WTC11 (cell line): ENCODE results near the gene DOK1. TPM values are rescaled to one million over a fixed set of nuclear protein-coding genes. Genes with fewer than 3 reads are reported as not detected.

Source experiments
- ATAC-seq: fragments of 200-7000 bp; cut with Tn5 transposase; 2 replicates; pipeline ENCODE4 v1.10.0; 2021; ENCODE audit warnings: mild to moderate bottlenecking, moderate library complexity
- CTCF ChIA-PET: fragments of 300-600 bp; sonication (Branson Sonifier 250); formaldehyde crosslinking; loops from one replicate; lab custom pipeline; 2021; ENCODE audit warnings: antibody characterized with exemption; lab: Charles Lee
- POLR2A ChIA-PET: fragments of 350-600 bp; sonication (Branson Sonifier 250); formaldehyde crosslinking; loops from one replicate; lab custom pipeline; 2021; ENCODE audit warnings: antibody characterized with exemption; lab: Charles Lee
- DNase-seq: peaks from one replicate; pipeline ENCODE4 v3.0.0; 2021; ENCODE audit warnings: low spot score
- H3K27ac Mint-ChIP-seq: 2 replicates; pipeline ENCODE4 v1.8.0; 2021; ENCODE audit warnings: mixed read lengths
- H3K27me3 Mint-ChIP-seq: 2 replicates; pipeline ENCODE4 v1.8.0; 2021; ENCODE audit warnings: low read depth, mild to moderate bottlenecking, moderate library complexity, mixed read lengths
- H3K36me3 Mint-ChIP-seq: 2 replicates; pipeline ENCODE4 v1.8.0; 2021; ENCODE audit warnings: mixed read lengths
- H3K4me1 Mint-ChIP-seq: 2 replicates; pipeline ENCODE4 v1.8.0; 2022; ENCODE audit warnings: mixed read lengths
- H3K4me3 Mint-ChIP-seq: 2 replicates; pipeline ENCODE4 v1.8.0; 2021; ENCODE audit warnings: mild to moderate bottlenecking, moderate library complexity, mixed read lengths
- H3K9me3 Mint-ChIP-seq: 2 replicates; pipeline ENCODE4 v1.8.0; 2021; ENCODE audit warnings: mixed read lengths
- ATF3 ChIP-seq: sonication (generic); formaldehyde crosslinking; conservative IDR thresholded peaks from 2 replicates; pipeline ENCODE4 v1.8.1; 2022; ENCODE audit warnings: mild to moderate bottlenecking, missing genetic modification reagents
- CBFB ChIP-seq: sonication (generic); formaldehyde crosslinking; IDR thresholded peaks from 2 replicates; pipeline ENCODE4 v1.8.1; 2022; ENCODE audit warnings: mild to moderate bottlenecking, low read depth, missing genetic modification reagents
- FOXJ3 ChIP-seq: sonication (generic); formaldehyde crosslinking; IDR thresholded peaks from 2 replicates; pipeline ENCODE4 v1.9.0; 2021; ENCODE audit warnings: missing genetic modification reagents, mild to moderate bottlenecking, borderline replicate concordance
- FOXP1 ChIP-seq: sonication (generic); formaldehyde crosslinking; IDR thresholded peaks from 2 replicates; pipeline ENCODE4 v1.8.0; 2022; ENCODE audit warnings: missing genetic modification reagents, mild to moderate bottlenecking, moderate library complexity, borderline replicate concordance
- KAT7 ChIP-seq: sonication (generic); formaldehyde crosslinking; IDR thresholded peaks from 2 replicates; pipeline ENCODE4 v1.8.1; 2023; ENCODE audit warnings: missing genetic modification reagents, mild to moderate bottlenecking, borderline replicate concordance
- MAX ChIP-seq: sonication (generic); formaldehyde crosslinking; IDR thresholded peaks from 2 replicates; pipeline ENCODE4 v1.8.0; 2022; ENCODE audit warnings: mild to moderate bottlenecking, missing genetic modification reagents
- MYBL2 ChIP-seq: sonication (generic); formaldehyde crosslinking; IDR thresholded peaks from 2 replicates; pipeline ENCODE4 v1.8.1; 2023; ENCODE audit warnings: mild to moderate bottlenecking, moderate library complexity, missing genetic modification reagents
- NFATC4 ChIP-seq: fragments of 250-450 bp; sonication (Bioruptor Pico); IDR thresholded peaks from 2 replicates; pipeline ENCODE4 v1.9.0; 2021; ENCODE audit warnings: mild to moderate bottlenecking
- ZNF138 ChIP-seq: sonication (generic); formaldehyde crosslinking; conservative IDR thresholded peaks from 2 replicates; pipeline ENCODE4 v1.8.1; 2022; ENCODE audit warnings: mild to moderate bottlenecking, moderate library complexity, missing genetic modification reagents
- ZNF416 ChIP-seq: fragments of 250-450 bp; sonication (Bioruptor Pico); IDR thresholded peaks from 2 replicates; pipeline ENCODE4 v1.9.0; 2021; ENCODE audit warnings: mild to moderate bottlenecking, inconsistent platforms
- ZNF671 ChIP-seq: fragments of 250-450 bp; sonication (Bioruptor Pico); IDR thresholded peaks from 2 replicates; pipeline ENCODE4 v1.8.0; 2021; ENCODE audit warnings: mild to moderate bottlenecking
- total RNA-seq: library from RNA; stranded (reverse); gene quantifications from 3 replicates; pipeline ENCODE4 v1.2.3, GENCODE V29; 2021
- TF ChIP-seq, protein P1 (sequence below): sonication (generic); formaldehyde crosslinking; IDR thresholded peaks from 2 replicates; pipeline ENCODE4 v1.8.0; 2023; ENCODE audit warnings: missing genetic modification reagents, mild to moderate bottlenecking, borderline replicate concordance
- TF ChIP-seq, protein P2 (sequence below): sonication (generic); formaldehyde crosslinking; IDR thresholded peaks from 2 replicates; pipeline ENCODE4 v1.8.0; 2022; ENCODE audit warnings: missing genetic modification reagents
- TF ChIP-seq, protein P3 (sequence below): sonication (generic); formaldehyde crosslinking; IDR thresholded peaks from 2 replicates; pipeline ENCODE4 v1.8.0; 2023; ENCODE audit warnings: mild to moderate bottlenecking, missing genetic modification reagents
- TF ChIP-seq, protein P4 (sequence below): sonication (generic); formaldehyde crosslinking; IDR thresholded peaks from 2 replicates; pipeline ENCODE4 v1.8.1; 2023; ENCODE audit warnings: mild to moderate bottlenecking, moderate library complexity, missing genetic modification reagents

DOK1 gene
- total RNA-seq, 1 experiment from 2014 or later: 15.9 TPM

GRCh38 chr2:74554820-74555531 lies 456 bp downstream of the DOK1 start:
- POLR2A ChIA-PET: interaction anchor here (0.7 to 1.1 kb wide), 3 partner anchors 33 to 553 kb away, joined by 3 to 5 read pairs (median 3); no protein-coding TSS in a partner anchor
- no peak for TF ChIP-seq ZNF416 (CRISPR knock-in tag)
- TF ChIP-seq MAX (CRISPR knock-in tag): peak; percentile 77
- TF ChIP-seq, protein P1, sequence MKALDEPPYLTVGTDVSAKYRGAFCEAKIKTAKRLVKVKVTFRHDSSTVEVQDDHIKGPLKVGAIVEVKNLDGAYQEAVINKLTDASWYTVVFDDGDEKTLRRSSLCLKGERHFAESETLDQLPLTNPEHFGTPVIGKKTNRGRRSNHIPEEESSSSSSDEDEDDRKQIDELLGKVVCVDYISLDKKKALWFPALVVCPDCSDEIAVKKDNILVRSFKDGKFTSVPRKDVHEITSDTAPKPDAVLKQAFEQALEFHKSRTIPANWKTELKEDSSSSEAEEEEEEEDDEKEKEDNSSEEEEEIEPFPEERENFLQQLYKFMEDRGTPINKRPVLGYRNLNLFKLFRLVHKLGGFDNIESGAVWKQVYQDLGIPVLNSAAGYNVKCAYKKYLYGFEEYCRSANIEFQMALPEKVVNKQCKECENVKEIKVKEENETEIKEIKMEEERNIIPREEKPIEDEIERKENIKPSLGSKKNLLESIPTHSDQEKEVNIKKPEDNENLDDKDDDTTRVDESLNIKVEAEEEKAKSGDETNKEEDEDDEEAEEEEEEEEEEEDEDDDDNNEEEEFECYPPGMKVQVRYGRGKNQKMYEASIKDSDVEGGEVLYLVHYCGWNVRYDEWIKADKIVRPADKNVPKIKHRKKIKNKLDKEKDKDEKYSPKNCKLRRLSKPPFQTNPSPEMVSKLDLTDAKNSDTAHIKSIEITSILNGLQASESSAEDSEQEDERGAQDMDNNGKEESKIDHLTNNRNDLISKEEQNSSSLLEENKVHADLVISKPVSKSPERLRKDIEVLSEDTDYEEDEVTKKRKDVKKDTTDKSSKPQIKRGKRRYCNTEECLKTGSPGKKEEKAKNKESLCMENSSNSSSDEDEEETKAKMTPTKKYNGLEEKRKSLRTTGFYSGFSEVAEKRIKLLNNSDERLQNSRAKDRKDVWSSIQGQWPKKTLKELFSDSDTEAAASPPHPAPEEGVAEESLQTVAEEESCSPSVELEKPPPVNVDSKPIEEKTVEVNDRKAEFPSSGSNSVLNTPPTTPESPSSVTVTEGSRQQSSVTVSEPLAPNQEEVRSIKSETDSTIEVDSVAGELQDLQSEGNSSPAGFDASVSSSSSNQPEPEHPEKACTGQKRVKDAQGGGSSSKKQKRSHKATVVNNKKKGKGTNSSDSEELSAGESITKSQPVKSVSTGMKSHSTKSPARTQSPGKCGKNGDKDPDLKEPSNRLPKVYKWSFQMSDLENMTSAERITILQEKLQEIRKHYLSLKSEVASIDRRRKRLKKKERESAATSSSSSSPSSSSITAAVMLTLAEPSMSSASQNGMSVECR (CRISPR knock-in tag): peak; percentile 64; the same call in 1 of the 2 replicates
- TF ChIP-seq ZNF138 (CRISPR knock-in tag): no peak
- TF ChIP-seq FOXJ3 (CRISPR knock-in tag): no peak
- TF ChIP-seq CBFB (CRISPR knock-in tag): no peak
- TF ChIP-seq KAT7: 0 out of 2 replicates have a peak, but pooled peaks have one; percentile 53
- TF ChIP-seq, protein P2, sequence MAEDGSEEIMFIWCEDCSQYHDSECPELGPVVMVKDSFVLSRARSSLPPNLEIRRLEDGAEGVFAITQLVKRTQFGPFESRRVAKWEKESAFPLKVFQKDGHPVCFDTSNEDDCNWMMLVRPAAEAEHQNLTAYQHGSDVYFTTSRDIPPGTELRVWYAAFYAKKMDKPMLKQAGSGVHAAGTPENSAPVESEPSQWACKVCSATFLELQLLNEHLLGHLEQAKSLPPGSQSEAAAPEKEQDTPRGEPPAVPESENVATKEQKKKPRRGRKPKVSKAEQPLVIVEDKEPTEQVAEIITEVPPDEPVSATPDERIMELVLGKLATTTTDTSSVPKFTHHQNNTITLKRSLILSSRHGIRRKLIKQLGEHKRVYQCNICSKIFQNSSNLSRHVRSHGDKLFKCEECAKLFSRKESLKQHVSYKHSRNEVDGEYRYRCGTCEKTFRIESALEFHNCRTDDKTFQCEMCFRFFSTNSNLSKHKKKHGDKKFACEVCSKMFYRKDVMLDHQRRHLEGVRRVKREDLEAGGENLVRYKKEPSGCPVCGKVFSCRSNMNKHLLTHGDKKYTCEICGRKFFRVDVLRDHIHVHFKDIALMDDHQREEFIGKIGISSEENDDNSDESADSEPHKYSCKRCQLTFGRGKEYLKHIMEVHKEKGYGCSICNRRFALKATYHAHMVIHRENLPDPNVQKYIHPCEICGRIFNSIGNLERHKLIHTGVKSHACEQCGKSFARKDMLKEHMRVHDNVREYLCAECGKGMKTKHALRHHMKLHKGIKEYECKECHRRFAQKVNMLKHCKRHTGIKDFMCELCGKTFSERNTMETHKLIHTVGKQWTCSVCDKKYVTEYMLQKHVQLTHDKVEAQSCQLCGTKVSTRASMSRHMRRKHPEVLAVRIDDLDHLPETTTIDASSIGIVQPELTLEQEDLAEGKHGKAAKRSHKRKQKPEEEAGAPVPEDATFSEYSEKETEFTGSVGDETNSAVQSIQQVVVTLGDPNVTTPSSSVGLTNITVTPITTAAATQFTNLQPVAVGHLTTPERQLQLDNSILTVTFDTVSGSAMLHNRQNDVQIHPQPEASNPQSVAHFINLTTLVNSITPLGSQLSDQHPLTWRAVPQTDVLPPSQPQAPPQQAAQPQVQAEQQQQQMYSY (CRISPR knock-in tag): 0 out of 2 replicates have a peak, but pooled peaks have one; percentile 30
- 0 out of 2 replicates have a peak, but pooled peaks have one; percentile 33 for TF ChIP-seq NFATC4 (CRISPR knock-in tag)
- TF ChIP-seq, protein P3, sequence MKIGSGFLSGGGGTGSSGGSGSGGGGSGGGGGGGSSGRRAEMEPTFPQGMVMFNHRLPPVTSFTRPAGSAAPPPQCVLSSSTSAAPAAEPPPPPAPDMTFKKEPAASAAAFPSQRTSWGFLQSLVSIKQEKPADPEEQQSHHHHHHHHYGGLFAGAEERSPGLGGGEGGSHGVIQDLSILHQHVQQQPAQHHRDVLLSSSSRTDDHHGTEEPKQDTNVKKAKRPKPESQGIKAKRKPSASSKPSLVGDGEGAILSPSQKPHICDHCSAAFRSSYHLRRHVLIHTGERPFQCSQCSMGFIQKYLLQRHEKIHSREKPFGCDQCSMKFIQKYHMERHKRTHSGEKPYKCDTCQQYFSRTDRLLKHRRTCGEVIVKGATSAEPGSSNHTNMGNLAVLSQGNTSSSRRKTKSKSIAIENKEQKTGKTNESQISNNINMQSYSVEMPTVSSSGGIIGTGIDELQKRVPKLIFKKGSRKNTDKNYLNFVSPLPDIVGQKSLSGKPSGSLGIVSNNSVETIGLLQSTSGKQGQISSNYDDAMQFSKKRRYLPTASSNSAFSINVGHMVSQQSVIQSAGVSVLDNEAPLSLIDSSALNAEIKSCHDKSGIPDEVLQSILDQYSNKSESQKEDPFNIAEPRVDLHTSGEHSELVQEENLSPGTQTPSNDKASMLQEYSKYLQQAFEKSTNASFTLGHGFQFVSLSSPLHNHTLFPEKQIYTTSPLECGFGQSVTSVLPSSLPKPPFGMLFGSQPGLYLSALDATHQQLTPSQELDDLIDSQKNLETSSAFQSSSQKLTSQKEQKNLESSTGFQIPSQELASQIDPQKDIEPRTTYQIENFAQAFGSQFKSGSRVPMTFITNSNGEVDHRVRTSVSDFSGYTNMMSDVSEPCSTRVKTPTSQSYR: peak; percentile 58; the same call in 1 of the 2 replicates
- no peak for TF ChIP-seq ATF3 (CRISPR knock-in tag)
- TF ChIP-seq FOXP1: peak; percentile 33; the same call in 1 of the 2 replicates
- TF ChIP-seq, protein P4, sequence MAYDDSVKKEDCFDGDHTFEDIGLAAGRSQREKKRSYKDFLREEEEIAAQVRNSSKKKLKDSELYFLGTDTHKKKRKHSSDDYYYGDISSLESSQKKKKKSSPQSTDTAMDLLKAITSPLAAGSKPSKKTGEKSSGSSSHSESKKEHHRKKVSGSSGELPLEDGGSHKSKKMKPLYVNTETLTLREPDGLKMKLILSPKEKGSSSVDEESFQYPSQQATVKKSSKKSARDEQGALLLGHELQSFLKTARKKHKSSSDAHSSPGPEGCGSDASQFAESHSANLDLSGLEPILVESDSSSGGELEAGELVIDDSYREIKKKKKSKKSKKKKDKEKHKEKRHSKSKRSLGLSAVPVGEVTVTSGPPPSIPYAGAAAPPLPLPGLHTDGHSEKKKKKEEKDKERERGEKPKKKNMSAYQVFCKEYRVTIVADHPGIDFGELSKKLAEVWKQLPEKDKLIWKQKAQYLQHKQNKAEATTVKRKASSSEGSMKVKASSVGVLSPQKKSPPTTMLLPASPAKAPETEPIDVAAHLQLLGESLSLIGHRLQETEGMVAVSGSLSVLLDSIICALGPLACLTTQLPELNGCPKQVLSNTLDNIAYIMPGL (CRISPR knock-in tag): peak; percentile 37; the same call in 1 of the 2 replicates
- TF ChIP-seq MYBL2 (CRISPR knock-in tag): 0 out of 2 replicates have a peak, but pooled peaks have one; percentile 14
- no peak for TF ChIP-seq ZNF671 (CRISPR knock-in tag)
- 0 out of 2 replicates have a peak overlapping the region, but pooled peaks have one; percentile 53 for H3K27ac Mint-ChIP-seq
- H3K27me3 Mint-ChIP-seq: peaks cover 67% of the 10 kb centered on the region
- peaks cover 24% of the 10 kb centered on the region for H3K4me1 Mint-ChIP-seq
- H3K36me3 Mint-ChIP-seq: peaks cover 2% of the 10 kb centered on the region; the same call in 1 of the 2 replicates
- CTCF ChIA-PET: interaction anchor here (1.2 kb wide), 1 partner anchor 17 kb away, joined by 3 read pairs; no protein-coding TSS in a partner anchor
- peak overlapping the region; percentile 84 for H3K4me3 Mint-ChIP-seq
- no peaks in the 10 kb centered on the region for H3K9me3 Mint-ChIP-seq
- ATAC-seq (peak; percentile 40), DNase-seq (peak; percentile 55)
